ENCODE results near the gene ADK.

The ADK gene

GRCh38 chr10:74380795-74381194 is 229.8 kb downstream of the ADK start:
- no peak for DNase-seq
- intact Hi-C loops (cut with DNase I), result no loop called here

- intact Hi-C loops (cut with DNase I), result no loop called here
Observed at GRCh38 chr10:74381291-74381853, 230.4 kb downstream of the ADK start.

GRCh38 chr10:74382663-74383062 is 231.6 kb downstream of the ADK start:
- DNase-seq, result peak in 17 of 42 donors; percentile 4 to 63 (median 23)
- intact Hi-C loops (cut with DNase I), result no loop called here

More at GRCh38 chr10:74381291-74381853, 230.4 kb downstream of the ADK start:
- no peak for DNase-seq

DNA sequence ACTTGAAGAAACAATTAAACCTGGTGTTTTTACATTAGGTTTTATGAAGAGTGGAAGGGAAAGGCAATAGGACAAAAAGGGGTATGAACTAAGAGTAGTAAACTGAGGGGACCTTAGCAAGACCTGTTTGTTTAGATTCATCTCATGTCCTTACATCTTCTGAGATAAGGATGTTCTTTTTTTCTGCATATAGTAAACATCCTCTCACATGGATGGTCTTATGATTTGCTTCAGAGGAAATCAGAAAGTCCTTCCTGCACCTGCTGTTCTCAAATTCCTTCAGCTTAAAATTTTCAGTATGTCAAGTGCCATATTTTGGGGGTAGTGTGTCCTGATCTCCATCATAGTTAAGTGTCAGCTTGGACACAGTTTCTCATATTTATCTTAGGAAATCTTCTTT is 232.6 kb downstream of the ADK start:
- DNase-seq, result no peak
- intact Hi-C loops (cut with DNase I), result no loop called here

DNA sequence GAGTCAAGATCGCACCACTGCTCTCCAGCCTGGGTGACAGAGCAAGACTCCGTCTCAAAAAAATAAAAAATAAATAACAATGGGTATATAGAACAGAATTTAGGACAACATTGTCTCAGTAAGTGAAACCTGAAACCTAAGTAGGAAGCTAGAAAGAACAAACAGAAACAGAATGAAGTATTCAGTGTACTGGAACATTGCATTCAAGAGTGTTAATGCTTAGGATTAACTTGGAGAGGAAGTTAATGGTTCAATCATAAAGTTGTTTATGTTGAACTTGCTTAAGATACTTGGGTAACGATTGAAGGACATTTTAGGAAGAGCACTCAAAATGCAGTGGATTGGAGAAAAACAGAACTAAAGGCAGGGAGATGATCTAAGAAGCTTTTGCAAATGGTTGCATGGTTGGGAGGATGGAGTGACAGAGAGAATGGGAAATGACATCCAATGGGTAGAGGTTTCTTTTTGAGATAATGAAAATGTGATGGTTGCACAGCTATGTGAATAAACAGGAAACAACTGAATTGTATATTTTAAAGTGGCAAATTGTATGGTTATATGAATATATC is 233.7 kb downstream of the ADK start:
- intact Hi-C loops (cut with DNase I), result no loop called here

GRCh38 chr10:74388801-74389200 is 237.8 kb downstream of the ADK start:
- intact Hi-C loops (cut with DNase I), result no loop called here
- DNase-seq, result no peak

More for the DNA sequence above, 233.7 kb downstream of the ADK start:
- DNase-seq, result no peak

DNA sequence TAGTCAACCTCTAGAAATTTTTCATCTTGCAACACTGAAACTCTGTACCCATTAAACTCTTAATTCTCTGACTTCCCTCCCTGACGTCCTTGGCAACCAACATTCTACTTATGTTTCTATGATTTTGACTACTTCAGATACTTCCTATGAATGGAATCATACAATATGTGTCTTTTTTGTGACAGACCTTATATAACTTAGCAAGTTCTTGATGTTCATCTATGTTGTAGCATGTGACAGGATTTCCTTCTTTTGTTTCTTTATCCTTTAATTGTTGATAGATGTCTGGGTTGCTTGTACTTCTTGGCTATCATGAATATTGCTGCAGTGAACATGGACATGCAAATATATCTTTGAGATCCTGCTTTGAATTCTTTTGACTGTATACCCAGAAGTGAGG is 240.8 kb downstream of the ADK start:
- intact Hi-C loops (cut with DNase I), result no loop called here
- DNase-seq, result no peak

DNA sequence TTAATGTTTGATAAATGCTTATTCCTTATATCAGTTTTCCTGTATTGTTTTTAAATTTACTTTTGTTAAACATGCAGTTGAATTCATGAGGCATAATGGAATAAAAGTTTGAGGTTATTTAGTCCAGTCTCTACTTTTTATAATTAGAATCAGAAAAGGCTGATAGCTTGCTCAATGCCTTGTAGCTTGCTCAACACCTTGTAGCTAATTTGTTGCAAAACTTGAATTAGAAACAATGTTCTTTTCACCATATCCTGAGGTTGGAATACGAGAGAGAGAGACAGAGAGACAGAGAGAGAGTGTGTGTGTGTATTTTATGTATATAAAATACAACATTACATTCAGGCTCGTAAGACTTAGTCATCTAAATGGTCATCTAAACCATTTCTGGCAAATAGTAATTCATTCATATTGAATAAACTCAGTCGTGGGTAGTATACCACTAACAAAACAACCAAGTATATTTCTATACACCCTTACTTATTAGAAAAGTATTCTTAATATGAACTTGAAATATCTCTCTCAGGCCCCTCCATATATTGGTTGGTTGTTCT is 243.5 kb downstream of the ADK start:
- intact Hi-C loops (cut with DNase I), result no loop called here
- no peak for DNase-seq

DNA sequence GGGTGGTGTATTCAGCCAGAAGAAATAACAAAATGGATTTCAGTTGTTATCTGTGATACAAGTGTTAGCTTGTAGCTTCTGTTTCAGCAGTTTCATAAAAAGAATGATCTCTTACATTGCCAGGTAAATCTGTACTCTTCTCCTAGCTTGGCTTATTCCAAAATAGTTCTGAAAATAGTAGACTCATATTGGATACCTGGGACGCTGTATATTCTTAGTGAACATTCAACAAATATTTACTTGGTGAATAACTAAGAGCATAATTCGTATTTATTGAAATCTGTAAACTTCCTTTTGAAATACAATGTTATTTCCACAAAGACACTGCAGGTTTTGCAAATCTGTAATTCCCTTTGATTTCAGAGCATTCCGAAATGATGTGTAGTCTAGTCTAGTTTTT is 249.2 kb downstream of the ADK start:
- no peak for DNase-seq

GRCh38 chr10:74406006-74406405 is 255.0 kb downstream of the ADK start:
- DNase-seq, result no peak
- intact Hi-C loops (cut with DNase I), result no loop called here

More for the DNA sequence above, 249.2 kb downstream of the ADK start:
- intact Hi-C loops (cut with DNase I), result no loop called here

- no peak for DNase-seq
- intact Hi-C loops (cut with DNase I), result no loop called here
Observed at GRCh38 chr10:74415146-74415839, 264.3 kb downstream of the ADK start.

- no peak for DNase-seq
- intact Hi-C loops (cut with DNase I), result no loop called here
Observed at GRCh38 chr10:74417397-74417796, 266.4 kb downstream of the ADK start.

- DNase-seq, result peak in 39 of 42 donors; percentile 5 to 75 (median 38)
- intact Hi-C loops (cut with DNase I), result no loop called here
Observed at GRCh38 chr10:74418285-74418872, 267.4 kb downstream of the ADK start.

DNA sequence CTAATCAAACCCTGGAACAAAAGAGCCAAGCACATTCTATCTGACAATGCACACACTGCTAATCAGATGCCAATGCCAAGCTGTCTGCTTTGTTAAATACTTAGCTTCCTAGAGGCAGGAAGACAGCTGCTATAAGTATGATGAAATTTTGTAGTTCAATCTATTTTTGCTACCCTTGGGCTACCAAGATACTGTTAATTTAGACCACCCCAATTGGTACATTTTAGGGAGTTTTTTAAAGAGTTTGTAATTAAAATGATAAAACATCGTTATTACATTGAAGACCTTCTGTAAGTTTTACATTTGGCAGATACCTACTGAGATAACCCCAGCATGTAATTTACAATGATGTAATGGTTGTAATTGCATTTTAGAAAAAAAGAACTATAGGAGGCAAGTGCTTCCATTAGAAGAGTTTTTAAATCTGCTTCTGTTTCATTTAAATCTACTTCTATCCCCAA is 268.5 kb downstream of the ADK start:
- intact Hi-C loops (cut with DNase I), result no loop called here
- peak in 1 of 42 donors; percentile 1 for DNase-seq

- DNase-seq, result peak in 3 of 42 donors; percentile 2 to 4 (median 2)
- intact Hi-C loops (cut with DNase I), result no loop called here
Observed at GRCh38 chr10:74419958-74420375, 268.9 kb downstream of the ADK start.

DNA sequence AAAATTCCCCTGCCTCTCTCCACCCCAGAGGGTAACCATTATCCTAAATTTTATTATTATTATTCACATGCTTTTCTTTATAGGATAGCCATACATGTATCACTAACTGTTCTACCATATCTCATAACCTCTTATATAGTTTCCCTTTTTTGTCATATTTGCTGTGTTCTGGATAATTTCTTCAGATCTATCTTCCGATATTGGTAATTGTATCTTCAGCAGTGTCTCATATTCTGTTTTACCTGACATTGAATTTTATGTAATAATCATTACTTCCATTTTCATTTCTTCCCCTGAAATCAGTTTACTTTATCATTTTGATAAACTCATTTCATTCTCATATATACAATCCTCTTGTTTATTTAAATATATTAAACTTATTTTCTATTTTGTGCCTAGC is 273.5 kb downstream of the ADK start:
- intact Hi-C loops (cut with DNase I), result no loop called here
- DNase-seq, result no peak

DNA sequence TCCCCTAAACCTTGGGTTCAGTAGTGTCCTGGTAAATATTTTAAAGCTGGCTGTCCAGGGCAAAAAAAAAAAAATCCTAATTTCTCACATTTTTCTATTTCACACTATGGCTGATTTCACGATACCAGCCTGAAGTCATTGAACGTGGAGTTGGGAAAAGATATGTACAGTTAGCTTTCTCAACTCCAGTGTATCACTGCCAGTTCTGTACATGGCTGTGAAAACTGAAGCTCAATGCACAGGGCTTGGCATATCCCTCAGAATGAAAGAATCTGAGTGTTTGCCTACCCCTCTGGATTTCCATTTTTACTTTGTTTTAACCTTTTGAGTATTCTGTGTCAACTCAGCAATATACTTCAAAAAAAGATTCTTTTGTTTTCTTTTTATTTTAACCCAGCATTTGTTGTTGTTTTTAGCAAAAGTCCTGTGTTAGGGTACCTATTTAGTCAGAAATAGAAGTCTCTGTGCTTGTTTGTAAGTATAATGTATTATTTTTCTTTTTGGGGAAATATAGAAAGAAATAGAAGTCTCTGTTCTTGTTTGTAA is 274.5 kb downstream of the ADK start:
- intact Hi-C loops (cut with DNase I), result no loop called here
- DNase-seq, result no peak

GRCh38 chr10:74431816-74432215 is 280.8 kb downstream of the ADK start:
- intact Hi-C loops (cut with DNase I), result no loop called here
- no peak for DNase-seq

DNA sequence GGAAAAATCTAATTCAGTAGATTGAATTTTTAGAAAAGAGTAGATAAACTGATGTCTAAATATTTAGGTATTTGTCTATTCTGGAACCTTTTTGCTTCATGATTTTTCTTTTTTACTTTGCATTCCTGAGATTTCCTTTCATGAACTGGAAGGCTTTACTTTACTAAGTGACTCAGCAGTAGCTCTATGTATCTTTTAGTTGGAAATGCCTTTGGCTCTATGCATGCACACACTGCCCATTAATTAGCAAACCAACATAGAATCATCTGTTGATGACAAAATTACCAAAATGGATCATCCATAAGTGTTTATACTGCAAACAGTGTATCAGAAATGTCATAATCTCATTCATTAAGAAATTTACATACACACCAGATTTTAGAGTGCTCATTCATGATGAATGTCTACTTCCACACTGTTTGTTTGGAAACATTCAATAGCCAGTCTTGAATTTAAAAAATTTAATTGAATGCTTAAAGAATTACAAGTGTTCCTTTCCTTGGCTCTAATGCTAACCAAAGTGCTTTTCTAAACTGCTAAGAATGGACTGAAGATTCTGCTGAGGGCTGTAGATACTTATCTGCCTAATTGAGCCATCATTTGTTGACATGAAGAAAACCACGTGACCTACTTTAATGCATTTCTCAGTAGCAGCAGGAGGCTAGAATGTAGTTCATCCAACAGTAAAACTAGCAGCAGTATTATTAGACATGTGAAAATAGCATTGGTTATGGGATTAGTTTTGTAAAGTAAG is 282.0 kb downstream of the ADK start:
- intact Hi-C loops (cut with DNase I), result no loop called here
- no peak for DNase-seq
